Esophagus muscularis mucosa (tissue), 4 donors: ENCODE data around the gene ACACA.

Experiments used
- EP300 ChIP-seq: sonication (generic); formaldehyde crosslinking; IDR thresholded peaks from one replicate; pipeline ENCODE4 v1.6.1; 2017; ENCODE audit warnings: antibody characterized with exemption
- POLR2A ChIP-seq: fragments of 450-650 bp; IDR thresholded peaks from one replicate; pipeline ENCODE4 v1.6.1; 2017; ENCODE audit warnings: antibody characterized with exemption, moderate library complexity, mild to moderate bottlenecking, low read depth
- TF ChIP-seq, protein P1 (sequence below), 3 experiments: fragments of 200-600 bp in 2 of 3; fragments of 450-650 bp in 1 of 3; sonication (generic) in 2 of 3; IDR thresholded peaks; one replicate each; pipeline ENCODE4 v1.5.1; 2017 to 2019; ENCODE audit warnings: antibody characterized with exemption in 3 of 3, mild to moderate bottlenecking in 2 of 3, moderate library complexity in 1 of 3

DNA sequence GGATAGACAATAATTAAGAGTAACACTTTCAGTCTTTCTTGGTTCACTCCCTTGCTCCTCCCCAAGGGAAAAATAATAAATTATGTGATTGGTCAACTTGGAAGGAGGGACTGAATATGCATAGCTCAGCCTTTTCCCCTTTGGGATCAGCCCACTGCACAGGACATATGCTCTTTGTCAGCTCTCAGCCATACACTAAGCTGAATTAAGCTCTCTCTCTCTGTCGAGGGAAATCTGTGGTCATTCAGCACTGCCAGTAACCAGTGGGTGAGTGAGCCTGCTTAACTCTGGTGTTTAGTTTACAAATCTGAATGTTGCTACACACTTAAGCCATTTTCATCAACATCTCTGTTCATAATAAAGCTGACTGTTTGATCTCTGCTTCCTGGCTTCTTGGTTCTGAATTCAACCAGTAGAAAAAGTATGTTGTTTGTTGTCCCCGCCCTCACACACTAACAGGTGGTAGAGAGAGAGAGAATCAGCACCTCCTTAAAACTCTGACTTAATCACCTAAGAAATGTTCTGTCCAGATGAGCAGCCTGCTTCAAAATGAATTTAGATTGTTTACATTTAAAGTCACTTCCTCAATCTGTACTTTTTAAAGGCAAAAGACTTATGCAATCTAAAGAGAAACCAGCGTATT is 133.1 kb downstream of the ACACA start:
- TF ChIP-seq, protein P1, sequence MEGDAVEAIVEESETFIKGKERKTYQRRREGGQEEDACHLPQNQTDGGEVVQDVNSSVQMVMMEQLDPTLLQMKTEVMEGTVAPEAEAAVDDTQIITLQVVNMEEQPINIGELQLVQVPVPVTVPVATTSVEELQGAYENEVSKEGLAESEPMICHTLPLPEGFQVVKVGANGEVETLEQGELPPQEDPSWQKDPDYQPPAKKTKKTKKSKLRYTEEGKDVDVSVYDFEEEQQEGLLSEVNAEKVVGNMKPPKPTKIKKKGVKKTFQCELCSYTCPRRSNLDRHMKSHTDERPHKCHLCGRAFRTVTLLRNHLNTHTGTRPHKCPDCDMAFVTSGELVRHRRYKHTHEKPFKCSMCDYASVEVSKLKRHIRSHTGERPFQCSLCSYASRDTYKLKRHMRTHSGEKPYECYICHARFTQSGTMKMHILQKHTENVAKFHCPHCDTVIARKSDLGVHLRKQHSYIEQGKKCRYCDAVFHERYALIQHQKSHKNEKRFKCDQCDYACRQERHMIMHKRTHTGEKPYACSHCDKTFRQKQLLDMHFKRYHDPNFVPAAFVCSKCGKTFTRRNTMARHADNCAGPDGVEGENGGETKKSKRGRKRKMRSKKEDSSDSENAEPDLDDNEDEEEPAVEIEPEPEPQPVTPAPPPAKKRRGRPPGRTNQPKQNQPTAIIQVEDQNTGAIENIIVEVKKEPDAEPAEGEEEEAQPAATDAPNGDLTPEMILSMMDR (IDR thresholded peaks at IDR 0.05), result no peak
- TF ChIP-seq POLR2A (no peak), EP300 (no peak)
